Heart left ventricle (tissue), 13 donors: ENCODE data around the gene CSE1L.

Experiments
- POLR2A ChIP-seq, 2 donors: fragments of 450-650 bp; IDR thresholded peaks; one replicate each; pipeline ENCODE4 v1.6.1; 2017; ENCODE audit warnings: antibody characterized with exemption in 2 of 2, mild to moderate bottlenecking in 2 of 2, moderate library complexity in 2 of 2
- TF ChIP-seq, protein P1 (sequence below), 12 donors: fragments of 200-600 bp; sonication (generic) in 4 of 12; IDR thresholded peaks; one replicate each; pipeline versions ENCODE4 v1.5.0 to v1.8.0; 2018 to 2022; ENCODE audit warnings: antibody characterized with exemption in 12 of 12, mild to moderate bottlenecking in 5 of 12
- donor health status: ischemic (EF 13 %, LVEDD 7.1; RV severe dilation, severe dysfunction).
- donor health status: DM: no; HTN: yes; CAD: no.
- donor health status: DM: no; HTN: no; CAD: no.
- donor health status: ischemic (EF 25% LVEDD 6.9; RV normal size, moderate dysfunction).
- donor health status: ischemic (EF 25% LVEDD 5.7; RV mildly dilated, moderate dysfunction).
- donor health status: ischemic (EF 35%, LVEDD 5.7; RV mildly dilated, moderate dysfunction).
- donor health status: nonischemic (EF 11% LVEDD 7.7; RV severe dilation, severe dysfunction).
- donor health status: DM: yes; HTN: yes; CAD: no.
- donor health status: PGD.
- donor health status: ischemic (EF 29% LVEDD 5.4; RV normal size, mild dysfunction).
- donor health status: nonischemic (EF 23%, LVEDD 6.1; RV moderate dilation, normal function).

- TF ChIP-seq POLR2A (IDR thresholded peaks at IDR 0.05) = no peak
- TF ChIP-seq, protein P1, sequence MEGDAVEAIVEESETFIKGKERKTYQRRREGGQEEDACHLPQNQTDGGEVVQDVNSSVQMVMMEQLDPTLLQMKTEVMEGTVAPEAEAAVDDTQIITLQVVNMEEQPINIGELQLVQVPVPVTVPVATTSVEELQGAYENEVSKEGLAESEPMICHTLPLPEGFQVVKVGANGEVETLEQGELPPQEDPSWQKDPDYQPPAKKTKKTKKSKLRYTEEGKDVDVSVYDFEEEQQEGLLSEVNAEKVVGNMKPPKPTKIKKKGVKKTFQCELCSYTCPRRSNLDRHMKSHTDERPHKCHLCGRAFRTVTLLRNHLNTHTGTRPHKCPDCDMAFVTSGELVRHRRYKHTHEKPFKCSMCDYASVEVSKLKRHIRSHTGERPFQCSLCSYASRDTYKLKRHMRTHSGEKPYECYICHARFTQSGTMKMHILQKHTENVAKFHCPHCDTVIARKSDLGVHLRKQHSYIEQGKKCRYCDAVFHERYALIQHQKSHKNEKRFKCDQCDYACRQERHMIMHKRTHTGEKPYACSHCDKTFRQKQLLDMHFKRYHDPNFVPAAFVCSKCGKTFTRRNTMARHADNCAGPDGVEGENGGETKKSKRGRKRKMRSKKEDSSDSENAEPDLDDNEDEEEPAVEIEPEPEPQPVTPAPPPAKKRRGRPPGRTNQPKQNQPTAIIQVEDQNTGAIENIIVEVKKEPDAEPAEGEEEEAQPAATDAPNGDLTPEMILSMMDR (IDR thresholded peaks at IDR 0.05) = no peak
Measured at GRCh38 chr20:49099011-49099410, 52.9 kb downstream of the CSE1L start.
